ENCODE data around the gene STX1B. TPM values are rescaled to one million over a fixed set of nuclear protein-coding genes. Genes with fewer than 3 reads are reported as not detected.

STX1B gene
- total RNA-seq, 1 experiment from 2014 or later: 11.0 TPM

DNA sequence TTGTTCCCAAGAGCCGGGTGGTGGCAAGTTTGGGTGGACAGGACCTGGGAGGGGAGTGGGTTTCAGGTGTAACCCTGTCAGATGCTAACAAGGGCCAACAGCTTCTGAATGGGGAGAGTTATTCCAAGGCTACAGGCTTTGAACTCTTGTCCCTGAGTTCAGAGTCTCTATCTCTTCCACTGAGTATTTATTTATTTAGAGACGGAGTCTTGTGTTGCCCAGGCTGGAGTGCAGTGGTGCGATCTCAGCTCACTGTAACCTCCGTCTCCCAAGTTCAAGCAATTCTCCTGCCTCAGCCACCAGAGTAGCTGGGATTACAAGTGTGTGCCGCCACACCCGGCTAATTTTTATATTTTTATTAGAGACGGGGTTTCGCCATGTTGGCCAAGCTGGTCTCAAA is 55.4 kb downstream of the STX1B start:
- Histone ChIP-seq H4K20me1 (ENCODE audit: control insufficient read depth, insufficient read depth, insufficient read length) (no peaks in the 10 kb centered on the region), H3K23me2 (ENCODE audit: insufficient read length, low read depth, low read length, poor library complexity, severe bottlenecking) (peaks cover 3% of the 10 kb centered on the region), H2BK120ac (ENCODE audit: low read depth, low read length, poor library complexity, severe bottlenecking) (no peak overlapping the region), H3K4me1 (ENCODE audit: insufficient read depth, low read length) (no peaks in the 10 kb centered on the region), H4K5ac (ENCODE audit: insufficient read length, low read depth, low read length) (no peak overlapping the region), H3K79me1 (ENCODE audit: insufficient read depth, low read depth, low read length, poor library complexity, severe bottlenecking) (peaks cover 4% of the 10 kb centered on the region), H2BK20ac (ENCODE audit: low read depth, low read length, poor library complexity, severe bottlenecking) (no peak overlapping the region), H3K14ac (ENCODE audit: insufficient read depth, low read length) (no peak overlapping the region), H2AFZ (ENCODE audit: low read length) (no peak overlapping the region), H3K56ac (ENCODE audit: insufficient read length, low read depth, low read length) (no peak overlapping the region), H3K9ac (ENCODE audit: extremely low read depth, insufficient read length, low read length) (no peak overlapping the region), H3K27me3 (ENCODE audit: insufficient read depth, low read length) (no peaks in the 10 kb centered on the region), H2BK5ac (ENCODE audit: insufficient read length, low read length) (no peak overlapping the region), H4K8ac (replicated peaks; ENCODE audit: insufficient read length, low read depth, low read length) (no peak overlapping the region), H3K4ac (ENCODE audit: low read depth, low read length) (no peak overlapping the region), H2AK5ac (ENCODE audit: insufficient read length, low read length) (no peak overlapping the region), H3K9me3 (ENCODE audit: control insufficient read depth, low read depth, low read length) (no peaks in the 10 kb centered on the region), H3T11ph (ENCODE audit: low read length) (no peak overlapping the region), H3K27ac (ENCODE audit: insufficient read length, low read depth, low read length) (no peak overlapping the region), H3K18ac (ENCODE audit: insufficient read length, low read depth, low read length) (no peak overlapping the region), H3K4me2 (ENCODE audit: insufficient read depth, insufficient read length, low read length) (no peak overlapping the region), H3K23ac (ENCODE audit: insufficient read length, low read depth, low read length) (no peak overlapping the region), H2BK15ac (ENCODE audit: low read depth, low read length) (no peak overlapping the region), H2BK12ac (ENCODE audit: insufficient read length, low read depth, low read length) (no peak overlapping the region), H3K79me2 (ENCODE audit: insufficient read depth, low read length) (no peaks in the 10 kb centered on the region; the same call in 1 of the 2 replicates), H4K91ac (ENCODE audit: insufficient read length, low read depth, low read length) (no peak overlapping the region)
- WGBS (ENCODE audit: extremely low coverage, insufficient read length, low lambda C conversion rate): no CpG with 5 or more reads among the region's 8 CpGs
- peaks cover 13 to 21% of the 10 kb centered on the region in 2 experiments for H3K4me1 Mint-ChIP-seq
- H3K27me3 Mint-ChIP-seq (ENCODE audit: low read depth): peaks cover 4% of the 10 kb centered on the region; the same call in 1 of the 2 replicates
- TF ChIP-seq, protein P1, sequence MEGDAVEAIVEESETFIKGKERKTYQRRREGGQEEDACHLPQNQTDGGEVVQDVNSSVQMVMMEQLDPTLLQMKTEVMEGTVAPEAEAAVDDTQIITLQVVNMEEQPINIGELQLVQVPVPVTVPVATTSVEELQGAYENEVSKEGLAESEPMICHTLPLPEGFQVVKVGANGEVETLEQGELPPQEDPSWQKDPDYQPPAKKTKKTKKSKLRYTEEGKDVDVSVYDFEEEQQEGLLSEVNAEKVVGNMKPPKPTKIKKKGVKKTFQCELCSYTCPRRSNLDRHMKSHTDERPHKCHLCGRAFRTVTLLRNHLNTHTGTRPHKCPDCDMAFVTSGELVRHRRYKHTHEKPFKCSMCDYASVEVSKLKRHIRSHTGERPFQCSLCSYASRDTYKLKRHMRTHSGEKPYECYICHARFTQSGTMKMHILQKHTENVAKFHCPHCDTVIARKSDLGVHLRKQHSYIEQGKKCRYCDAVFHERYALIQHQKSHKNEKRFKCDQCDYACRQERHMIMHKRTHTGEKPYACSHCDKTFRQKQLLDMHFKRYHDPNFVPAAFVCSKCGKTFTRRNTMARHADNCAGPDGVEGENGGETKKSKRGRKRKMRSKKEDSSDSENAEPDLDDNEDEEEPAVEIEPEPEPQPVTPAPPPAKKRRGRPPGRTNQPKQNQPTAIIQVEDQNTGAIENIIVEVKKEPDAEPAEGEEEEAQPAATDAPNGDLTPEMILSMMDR (conservative IDR thresholded peaks at IDR 0.05): no peak
- H3K36me3 Mint-ChIP-seq (ENCODE audit: insufficient read depth in 1 of 3, low read depth in 3 of 3): peaks cover 11 to 17% (median 12%) of the 10 kb centered on the region in 3 experiments; a peak in 6 of 7 replicates
- H3K9me3 Mint-ChIP-seq: no peaks in the 10 kb centered on the region
- no peak overlapping the region for H3K4me3 Mint-ChIP-seq
- H3K27ac Mint-ChIP-seq: no peak overlapping the region
- DNase-seq: no peak
